GM19455 (cell line): ENCODE measurements around the gene CYP2F1.
"Not testable (repeated sequence)": the region's sequence is repeated elsewhere in the genome, so short reads cannot be mapped to it uniquely, and the experiment has no call there.

Source experiments
- ATAC-seq: cut with Tn5 transposase; IDR thresholded peaks from one replicate; pipeline ENCODE4 v1.9.1; 2021; ENCODE audit not compliant: unreplicated experiment

The CYP2F1 gene

GRCh38 chr19:41114132-41114531, at the start of gene CYP2F1:
CYP2F1 (plus strand) TSS chr19:41114432; CDS start chr19:41116189, 1,757 bp downstream.
- no peak for ATAC-seq

GRCh38 chr19:41064974-41065569, 49.2 kb upstream of the CYP2F1 start:
- no peak for ATAC-seq

- ATAC-seq, result no peak
These were observed 37.9 kb upstream of the CYP2F1 start for GRCh38 chr19:41076286-41076685.

GRCh38 chr19:41083516-41083915, 30.7 kb upstream of the CYP2F1 start:
- ATAC-seq, result no peak

GRCh38 chr19:41085748-41086415, 28.4 kb upstream of the CYP2F1 start:
- ATAC-seq, result no peak

GRCh38 chr19:41088151-41088550, 26.1 kb upstream of the CYP2F1 start, which contains the start of gene CYP2A13:
CYP2A13 (plus strand) TSS chr19:41088451; CDS start chr19:41088472, 21 bp downstream.
- no peak for ATAC-seq

GRCh38 chr19:41089959-41090358, 24.3 kb upstream of the CYP2F1 start:
- ATAC-seq, result no peak

GRCh38 chr19:41095703-41096102, 18.5 kb upstream of the CYP2F1 start:
- no peak for ATAC-seq

- no peak for ATAC-seq
These were observed 17.9 kb upstream of the CYP2F1 start for GRCh38 chr19:41096353-41096752.

- ATAC-seq, result no peak
These were observed 16.9 kb upstream of the CYP2F1 start for GRCh38 chr19:41097302-41097701.

- ATAC-seq, result no peak
These were observed 15.5 kb upstream of the CYP2F1 start for GRCh38 chr19:41098762-41099161.

- not testable (repeated sequence) for ATAC-seq
These were observed 12.0 kb upstream of the CYP2F1 start for GRCh38 chr19:41102210-41102609.

GRCh38 chr19:41106177-41106576, 8.1 kb upstream of the CYP2F1 start:
- no peak for ATAC-seq

GRCh38 chr19:41111296-41111695, 2.9 kb upstream of the CYP2F1 start:
- ATAC-seq, result no peak

GRCh38 chr19:41111750-41112295, 2.4 kb upstream of the CYP2F1 start:
- ATAC-seq, result no peak

- ATAC-seq, result no peak
These were observed 1.4 kb upstream of the CYP2F1 start for GRCh38 chr19:41112728-41113290.

- ATAC-seq, result no peak
These were observed 2.0 kb downstream of the CYP2F1 start for GRCh38 chr19:41116261-41116660.

- ATAC-seq, result not testable (repeated sequence)
These were observed 7.0 kb downstream of the CYP2F1 start for GRCh38 chr19:41120929-41121911.

- ATAC-seq, result not testable (repeated sequence)
These were observed 8.6 kb downstream of the CYP2F1 start for GRCh38 chr19:41122846-41123245.

GRCh38 chr19:41123716-41124294, 9.6 kb downstream of the CYP2F1 start:
- no peak for ATAC-seq
